Heart left ventricle (tissue), 13 donors: ENCODE measurements around the gene KCNQ1.

Source experiments
- POLR2A ChIP-seq, 2 donors: fragments of 450-650 bp; IDR thresholded peaks; one replicate each; pipeline ENCODE4 v1.6.1; 2017; ENCODE audit warnings: antibody characterized with exemption in 2 of 2, mild to moderate bottlenecking in 2 of 2, moderate library complexity in 2 of 2
- TF ChIP-seq, protein P1 (sequence below), 12 donors: fragments of 200-600 bp; sonication (generic) in 4 of 12; IDR thresholded peaks; one replicate each; pipeline versions ENCODE4 v1.5.0 to v1.8.0; 2018 to 2022; ENCODE audit warnings: antibody characterized with exemption in 12 of 12, mild to moderate bottlenecking in 5 of 12
- donor health status: ischemic (EF 13 %, LVEDD 7.1; RV severe dilation, severe dysfunction).
- donor health status: DM: no; HTN: yes; CAD: no.
- donor health status: DM: no; HTN: no; CAD: no.
- donor health status: ischemic (EF 25% LVEDD 6.9; RV normal size, moderate dysfunction).
- donor health status: ischemic (EF 25% LVEDD 5.7; RV mildly dilated, moderate dysfunction).
- donor health status: ischemic (EF 35%, LVEDD 5.7; RV mildly dilated, moderate dysfunction).
- donor health status: nonischemic (EF 11% LVEDD 7.7; RV severe dilation, severe dysfunction).
- donor health status: DM: yes; HTN: yes; CAD: no.
- donor health status: PGD.
- donor health status: ischemic (EF 29% LVEDD 5.4; RV normal size, mild dysfunction).
- donor health status: nonischemic (EF 23%, LVEDD 6.1; RV moderate dilation, normal function).

GRCh38 chr11:2831781-2832532 is 387.1 kb downstream of the KCNQ1 start:
- TF ChIP-seq, protein P1, sequence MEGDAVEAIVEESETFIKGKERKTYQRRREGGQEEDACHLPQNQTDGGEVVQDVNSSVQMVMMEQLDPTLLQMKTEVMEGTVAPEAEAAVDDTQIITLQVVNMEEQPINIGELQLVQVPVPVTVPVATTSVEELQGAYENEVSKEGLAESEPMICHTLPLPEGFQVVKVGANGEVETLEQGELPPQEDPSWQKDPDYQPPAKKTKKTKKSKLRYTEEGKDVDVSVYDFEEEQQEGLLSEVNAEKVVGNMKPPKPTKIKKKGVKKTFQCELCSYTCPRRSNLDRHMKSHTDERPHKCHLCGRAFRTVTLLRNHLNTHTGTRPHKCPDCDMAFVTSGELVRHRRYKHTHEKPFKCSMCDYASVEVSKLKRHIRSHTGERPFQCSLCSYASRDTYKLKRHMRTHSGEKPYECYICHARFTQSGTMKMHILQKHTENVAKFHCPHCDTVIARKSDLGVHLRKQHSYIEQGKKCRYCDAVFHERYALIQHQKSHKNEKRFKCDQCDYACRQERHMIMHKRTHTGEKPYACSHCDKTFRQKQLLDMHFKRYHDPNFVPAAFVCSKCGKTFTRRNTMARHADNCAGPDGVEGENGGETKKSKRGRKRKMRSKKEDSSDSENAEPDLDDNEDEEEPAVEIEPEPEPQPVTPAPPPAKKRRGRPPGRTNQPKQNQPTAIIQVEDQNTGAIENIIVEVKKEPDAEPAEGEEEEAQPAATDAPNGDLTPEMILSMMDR (IDR thresholded peaks at IDR 0.05) = no peak
- TF ChIP-seq POLR2A (IDR thresholded peaks at IDR 0.05) = no peak
